K562 (cell line): Measurements from ENCODE around the gene TARS2. TPM values are rescaled to one million over a fixed set of nuclear protein-coding genes. Genes with fewer than 3 reads are reported as not detected.

Experiments
- ATAC-seq: fragments of 200-7000 bp; cut with Tn5 transposase; 3 replicates; pipeline ENCODE4 v1.9.1; 2020; ENCODE audit warnings: moderate library complexity
- BruUV-seq: library from RNA; stranded (reverse); fragments of 400-500 nt; replicated peaks from 2 replicates; lab custom pipeline; 2021; lab: Mats Ljungman, UMichigan
- CTCF ChIA-PET: fragments of 300-600 bp; formaldehyde crosslinking; extraction: SDS; loops from one replicate; lab custom pipeline; 2021; ENCODE audit warnings: low intra/inter-chr PET ratio; lab: Yijun Ruan, JAX
- POLR2A ChIA-PET: fragments of 300-600, 350-650 bp; sonication (Branson Sonifier 250); formaldehyde crosslinking; extraction: SDS; loops from one replicate; lab custom pipeline; 2021; ENCODE audit warnings: antibody characterized with exemption, inconsistent platforms; lab: Yijun Ruan, JAX
- DNase-seq, 4 experiments: peaks; one replicate each; pipeline versions ENCODE4 v3.0.0 to v3.0.0-alpha.2; 2011 to 2018; ENCODE audit warnings: low spot score in 3 of 4, mixed read lengths in 3 of 4; ENCODE audit errors: extremely low read depth in 1 of 4
- FAIRE-seq: peaks from 2 replicates; lab custom pipeline; 2011; peaks lifted over from hg19 to GRCh38; lab: Jason Lieb, UNC
- H2AFZ ChIP-seq: 2 replicates; pipeline ENCODE4 v1.6.0; 2011; ENCODE audit warnings: low read depth, low read length, control low read depth, inconsistent platforms
- H3K27ac ChIP-seq: fragments of 200-600 bp; 3 replicates; pipeline ENCODE4 v1.8.0; 2011; ENCODE audit warnings: low read depth, mild to moderate bottlenecking, control low read depth, inconsistent platforms, low read length, moderate library complexity, mixed read lengths; ENCODE audit errors: extremely low read depth
- H3K27me3 ChIP-seq, 2 experiments: fragments of 300-600 bp in 1 of 2; 2 replicates in 1 of 2; 3 replicates in 1 of 2; pipeline versions ENCODE4 v1.6.0 to v1.8.0; 2011; ENCODE audit warnings: inconsistent platforms in 2 of 2, low read length in 2 of 2, mild to moderate bottlenecking in 1 of 2, mixed read lengths in 1 of 2, moderate library complexity in 1 of 2; ENCODE audit not compliant: control insufficient read depth in 2 of 2, insufficient read depth in 2 of 2
- H3K36me3 ChIP-seq: fragments of 300-600 bp; 3 replicates; pipeline ENCODE4 v1.8.0; 2011; ENCODE audit warnings: mild to moderate bottlenecking, low read length, inconsistent platforms; ENCODE audit not compliant: control insufficient read depth, insufficient read depth
- H3K4me1 ChIP-seq, 2 experiments: fragments of 200-600 bp in 1 of 2; replicated peaks in 1 of 2; 2 replicates in 1 of 2; 3 replicates in 1 of 2; pipeline versions ENCODE4 v1.5.1 to v1.8.0; 2011; ENCODE audit warnings: inconsistent platforms in 2 of 2, low read length in 2 of 2, mild to moderate bottlenecking in 1 of 2, mixed read lengths in 1 of 2, moderate library complexity in 1 of 2; ENCODE audit not compliant: control insufficient read depth in 2 of 2, insufficient read depth in 2 of 2
- H3K4me2 ChIP-seq: 2 replicates; pipeline ENCODE4 v1.6.1; 2011; ENCODE audit warnings: low read length, control low read depth, inconsistent platforms, mixed read lengths; ENCODE audit not compliant: insufficient read depth
- H3K4me3 ChIP-seq: fragments of 200-600 bp; sonication (generic), shearing (Covaris generic); 2 replicates; pipeline ENCODE4 v1.5.1; 2016; ENCODE audit warnings: control low read depth, inconsistent platforms
- H3K79me2 ChIP-seq: fragments of 200-600 bp; 3 replicates; pipeline ENCODE4 v1.8.0; 2011; ENCODE audit warnings: low read length, inconsistent platforms; ENCODE audit not compliant: control insufficient read depth, insufficient read depth
- H3K9ac ChIP-seq, 2 experiments: 2 replicates each; pipeline versions ENCODE4 v1.6.0 to v1.6.1; 2011; ENCODE audit warnings: low read depth in 2 of 2, low read length in 2 of 2, control low read depth in 1 of 2, inconsistent platforms in 1 of 2, mild to moderate bottlenecking in 1 of 2, mixed read lengths in 1 of 2; ENCODE audit not compliant: insufficient read depth in 1 of 2
- H3K9me1 ChIP-seq: one replicate; pipeline ENCODE4 v1.6.0; 2011; ENCODE audit warnings: inconsistent platforms, mild to moderate bottlenecking, low read length, moderate library complexity; ENCODE audit not compliant: control insufficient read depth, insufficient read depth
- H3K9me3 ChIP-seq: replicated peaks from 2 replicates; pipeline ENCODE4 v1.5.1; 2011; ENCODE audit warnings: low read depth, low read length, inconsistent platforms; ENCODE audit not compliant: control insufficient read depth, insufficient read depth
- H4K20me1 ChIP-seq: replicated peaks from 2 replicates; pipeline ENCODE4 v1.6.1; 2011; ENCODE audit warnings: low read length, inconsistent platforms, mixed read lengths; ENCODE audit not compliant: control insufficient read depth, insufficient read depth
- CTCF ChIP-seq, 3 experiments: IDR thresholded peaks in 2 of 3; conservative IDR thresholded peaks in 1 of 3; 2 replicates each; pipeline ENCODE4 v1.5.1; 2011 to 2012; ENCODE audit warnings: low read length in 3 of 3, mild to moderate bottlenecking in 3 of 3, control low read depth in 2 of 3, improper control_type of control experiment in 1 of 3, inconsistent platforms in 1 of 3, low read depth in 1 of 3, mixed read lengths in 1 of 3, moderate library complexity in 1 of 3; ENCODE audit not compliant: insufficient read depth in 2 of 3
- LARP7 ChIP-seq: fragments of 450-650 bp; IDR thresholded peaks from 2 replicates; pipeline ENCODE4 v1.6.1; 2016
- NKRF ChIP-seq: fragments of 450-650 bp; IDR thresholded peaks from 2 replicates; pipeline ENCODE4 v1.6.1; 2016; ENCODE audit warnings: borderline replicate concordance
- REST ChIP-seq, 2 experiments: fragments of 450-650 bp; formaldehyde crosslinking in 1 of 2; IDR thresholded peaks; 2 replicates each; pipeline versions ENCODE4 v1.4.0 to v1.6.1; 2014 to 2020; ENCODE audit warnings: mild to moderate bottlenecking in 2 of 2, borderline replicate concordance in 1 of 2, low read depth in 1 of 2
- WGBS: fragments of 100-300 bp; shearing (Covaris generic); methylation state at CpG from one replicate; pipeline ENCODE4 v1.1.6; 2016; ENCODE audit warnings: low coverage, mixed read lengths; ENCODE audit not compliant: insufficient coverage; ENCODE audit errors: missing lambda C conversion rate; 5-methylcytosine and 5-hydroxymethylcytosine counted together
- in situ Hi-C: fragments of 300-500 bp; cut with MboI; formaldehyde crosslinking; loops from 4 replicates; pipeline ENCODE4 v1.15.0; 2018; ENCODE audit warnings: inconsistent platforms, mixed read lengths
- intact Hi-C: fragments of 100-400 bp; cut with micrococcal nuclease; formaldehyde crosslinking; loops from 2 replicates; pipeline ENCODE4 v1.14.2; 2022
- polyA plus RNA-seq, 8 experiments: library from polyadenylated mRNA; depleted of rRNA in 4 of 8; stranded (reverse) in 5 of 8; unstranded in 3 of 8; fragments of >200 nt; fragmentation: Nextera tagmentation in 2 of 8; fragmentation: Illumina TruSeq in 1 of 8; extraction: Ambion mirVana in 2 of 8; extraction: Trizol in 1 of 8; gene quantifications; 2 replicates each; pipeline versions ENCODE4 v1.2.1 to v1.2.3, GENCODE V29; 2011 to 2014; ENCODE audit warnings: inconsistent platforms in 1 of 8, missing spikeins in 1 of 8
- total RNA-seq, 7 experiments: library from RNA; depleted of rRNA in 6 of 7; stranded (reverse); fragments of >200 nt in 6 of 7; fragmentation: Illumina TruSeq in 2 of 7; extraction: Trizol in 2 of 7; gene quantifications; 2 replicates each; pipeline versions ENCODE4 v1.2.1 to v1.2.3, GENCODE V29; 2011 to 2021; ENCODE audit warnings: low replicate concordance in 1 of 7
- TF ChIP-seq, protein P1 (sequence below): sonication (generic); formaldehyde crosslinking; IDR thresholded peaks from 2 replicates; pipeline ENCODE4 v1.8.0; 2022; ENCODE audit warnings: missing genetic modification reagents, mild to moderate bottlenecking, borderline replicate concordance

Gene TARS2
- total and polyA plus RNA-seq, 9 of the 15 experiments (the other 6 are each of a cell fraction or from before 2014, with no cell fraction given) = 17.0 to 64.2 (median 39.4) TPM

DNA sequence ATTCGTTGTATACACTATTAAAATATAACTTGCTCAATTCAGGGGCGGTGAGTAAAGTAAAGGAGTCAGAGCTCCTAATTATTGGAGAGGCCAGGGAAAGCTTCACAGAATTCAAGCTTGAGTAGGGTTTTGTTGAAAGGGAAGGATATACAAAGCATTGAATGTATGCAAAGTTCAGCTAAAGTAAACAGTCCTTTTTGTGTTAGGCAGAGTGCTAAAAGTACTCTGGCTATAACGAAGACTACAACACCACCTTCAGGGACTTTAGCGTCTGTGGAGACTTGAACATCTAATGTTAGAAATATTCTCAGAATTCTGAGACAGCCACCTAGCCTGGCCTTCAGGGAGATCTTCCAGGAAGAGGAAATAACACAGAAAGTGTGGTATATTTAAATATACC lies 29.4 kb downstream of the TARS2 start:
- no peaks in the 10 kb centered on the region for H3K9me1 ChIP-seq
- H3K36me3 ChIP-seq = peaks cover 19% of the 10 kb centered on the region; the same call in 2 of the 3 replicates
- DNase-seq = peak in 2 of 4 experiments; percentile 32 to 68
- H3K79me2 ChIP-seq = peaks cover 13% of the 10 kb centered on the region; the same call in 1 of the 3 replicates
- in situ Hi-C loops = no loop called here
- peak overlapping the region; percentile 57 to 82; a peak in 3 of 4 replicates for H3K9ac ChIP-seq
- H3K27ac ChIP-seq = peak overlapping the region; percentile 45
- no peaks in the 10 kb centered on the region for H4K20me1 ChIP-seq
- ChIA-PET CTCF (interaction anchor here (0.8 to 1.3 kb wide), 3 partner anchors 50 to 260 kb away, joined by 3 to 10 read pairs (median 7); no protein-coding TSS in a partner anchor), POLR2A (interaction anchor here (0.6 to 2.9 kb wide), 13 partner anchors 10 to 541 kb away, joined by 3 to 18 read pairs (median 3); partner anchors contain the start of gene TARS2)
- 5% methylated on average over 4 of the region's 4 CpGs for WGBS
- peak overlapping the region; percentile 81 for H3K4me2 ChIP-seq
- peak; percentile 35 for ATAC-seq
- H3K9me3 ChIP-seq = no peaks in the 10 kb centered on the region
- FAIRE-seq = peak; percentile 67
- intact Hi-C loops = loop anchor here (2.0 to 5.0 kb wide), 2 partner anchors 30 to 54 kb away; no protein-coding TSS in a partner anchor
- peak overlapping the region; percentile 43 for H3K4me3 ChIP-seq
- peak overlapping the region; percentile 77 for H2AFZ ChIP-seq
- H3K4me1 ChIP-seq = peaks cover 28 to 32% of the 10 kb centered on the region in 2 experiments; a peak in 4 of 5 replicates
- no peaks in the 10 kb centered on the region for H3K27me3 ChIP-seq
- BruUV-seq = TSS peak; percentile 40
- TF ChIP-seq, protein P1, sequence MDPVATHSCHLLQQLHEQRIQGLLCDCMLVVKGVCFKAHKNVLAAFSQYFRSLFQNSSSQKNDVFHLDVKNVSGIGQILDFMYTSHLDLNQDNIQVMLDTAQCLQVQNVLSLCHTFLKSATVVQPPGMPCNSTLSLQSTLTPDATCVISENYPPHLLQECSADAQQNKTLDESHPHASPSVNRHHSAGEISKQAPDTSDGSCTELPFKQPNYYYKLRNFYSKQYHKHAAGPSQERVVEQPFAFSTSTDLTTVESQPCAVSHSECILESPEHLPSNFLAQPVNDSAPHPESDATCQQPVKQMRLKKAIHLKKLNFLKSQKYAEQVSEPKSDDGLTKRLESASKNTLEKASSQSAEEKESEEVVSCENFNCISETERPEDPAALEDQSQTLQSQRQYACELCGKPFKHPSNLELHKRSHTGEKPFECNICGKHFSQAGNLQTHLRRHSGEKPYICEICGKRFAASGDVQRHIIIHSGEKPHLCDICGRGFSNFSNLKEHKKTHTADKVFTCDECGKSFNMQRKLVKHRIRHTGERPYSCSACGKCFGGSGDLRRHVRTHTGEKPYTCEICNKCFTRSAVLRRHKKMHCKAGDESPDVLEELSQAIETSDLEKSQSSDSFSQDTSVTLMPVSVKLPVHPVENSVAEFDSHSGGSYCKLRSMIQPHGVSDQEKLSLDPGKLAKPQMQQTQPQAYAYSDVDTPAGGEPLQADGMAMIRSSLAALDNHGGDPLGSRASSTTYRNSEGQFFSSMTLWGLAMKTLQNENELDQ = no peak
- TF ChIP-seq LARP7 (no peak), REST (IDR thresholded peaks at IDR 0.05; ENCODE audit: borderline replicate concordance) (peak; percentile 54; the same call in 1 of the 2 replicates), REST (CRISPR knock-in tag; IDR thresholded peaks at IDR 0.05; ENCODE audit: low read depth) (no peak), NKRF (no peak), CTCF (IDR thresholded peaks at IDR 0.05 in 2 of 3, conservative IDR thresholded peaks at IDR 0.05 in 1 of 3; ENCODE audit: insufficient read depth in 2 of 3, low read depth in 1 of 3, low read length in 3 of 3) (peak; percentile 27 to 70 (median 30); a peak in 3 of 6 replicates)
